G401 (cell line): ENCODE data around the gene MYBPC1. TPM values are rescaled to one million over a fixed set of nuclear protein-coding genes. Genes with fewer than 3 reads are reported as not detected.
"Not testable (repeated sequence)": the region's sequence is repeated elsewhere in the genome, so short reads cannot be mapped to it uniquely, and the experiment has no call there.

Source experiments
- DNase-seq: peaks from one replicate; pipeline ENCODE4 v3.0.0-alpha.2; 2015; ENCODE audit warnings: low spot score
- in situ Hi-C: cut with HindIII; loops from 2 replicates; pipeline ENCODE4 v1.10.0; 2016; ENCODE audit warnings: low sequenced_read_pairs, mixed read lengths
- total RNA-seq: library from RNA; depleted of rRNA; stranded (reverse); fragments of >200 nt; shearing (Covaris generic); gene quantifications from 2 replicates; pipeline ENCODE4 v1.2.3, GENCODE V29; 2014; rRNA removed

The MYBPC1 gene, protein sequence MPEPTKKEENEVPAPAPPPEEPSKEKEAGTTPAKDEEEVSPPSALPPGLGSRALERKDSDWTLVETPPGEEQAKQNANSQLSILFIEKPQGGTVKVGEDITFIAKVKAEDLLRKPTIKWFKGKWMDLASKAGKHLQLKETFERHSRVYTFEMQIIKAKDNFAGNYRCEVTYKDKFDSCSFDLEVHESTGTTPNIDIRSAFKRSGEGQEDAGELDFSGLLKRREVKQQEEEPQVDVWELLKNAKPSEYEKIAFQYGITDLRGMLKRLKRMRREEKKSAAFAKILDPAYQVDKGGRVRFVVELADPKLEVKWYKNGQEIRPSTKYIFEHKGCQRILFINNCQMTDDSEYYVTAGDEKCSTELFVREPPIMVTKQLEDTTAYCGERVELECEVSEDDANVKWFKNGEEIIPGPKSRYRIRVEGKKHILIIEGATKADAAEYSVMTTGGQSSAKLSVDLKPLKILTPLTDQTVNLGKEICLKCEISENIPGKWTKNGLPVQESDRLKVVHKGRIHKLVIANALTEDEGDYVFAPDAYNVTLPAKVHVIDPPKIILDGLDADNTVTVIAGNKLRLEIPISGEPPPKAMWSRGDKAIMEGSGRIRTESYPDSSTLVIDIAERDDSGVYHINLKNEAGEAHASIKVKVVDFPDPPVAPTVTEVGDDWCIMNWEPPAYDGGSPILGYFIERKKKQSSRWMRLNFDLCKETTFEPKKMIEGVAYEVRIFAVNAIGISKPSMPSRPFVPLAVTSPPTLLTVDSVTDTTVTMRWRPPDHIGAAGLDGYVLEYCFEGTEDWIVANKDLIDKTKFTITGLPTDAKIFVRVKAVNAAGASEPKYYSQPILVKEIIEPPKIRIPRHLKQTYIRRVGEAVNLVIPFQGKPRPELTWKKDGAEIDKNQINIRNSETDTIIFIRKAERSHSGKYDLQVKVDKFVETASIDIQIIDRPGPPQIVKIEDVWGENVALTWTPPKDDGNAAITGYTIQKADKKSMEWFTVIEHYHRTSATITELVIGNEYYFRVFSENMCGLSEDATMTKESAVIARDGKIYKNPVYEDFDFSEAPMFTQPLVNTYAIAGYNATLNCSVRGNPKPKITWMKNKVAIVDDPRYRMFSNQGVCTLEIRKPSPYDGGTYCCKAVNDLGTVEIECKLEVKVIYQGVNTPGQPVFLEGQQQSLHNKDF
- not detected in 2 replicates for total RNA-seq

DNA sequence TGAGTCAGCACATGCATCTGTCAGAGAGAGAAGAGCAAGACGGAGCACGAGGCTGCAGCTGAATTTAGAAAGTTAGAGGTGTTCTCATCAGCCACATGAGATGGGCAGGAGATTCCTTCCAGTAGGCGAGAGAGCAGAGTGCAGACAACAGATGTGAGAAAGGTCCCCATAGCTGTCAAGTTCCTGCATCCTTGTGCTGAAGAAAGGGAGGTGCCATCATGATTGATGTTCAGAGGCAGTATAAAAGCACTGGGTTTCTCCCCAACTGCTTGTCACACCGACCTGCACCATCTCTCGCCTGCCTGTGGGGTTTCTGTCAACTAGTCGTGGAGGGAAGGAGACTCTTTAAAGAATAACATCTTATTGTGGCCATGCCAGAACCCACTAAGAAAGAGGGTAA, at the start of gene MYBPC1:
TSS of gene MYBPC1 (plus strand) at position 272 of the 400 bp plus-strand sequence. CDS start at position 372, 100 bp downstream.
- no peak for DNase-seq
- in situ Hi-C loops = no loop called here

DNA sequence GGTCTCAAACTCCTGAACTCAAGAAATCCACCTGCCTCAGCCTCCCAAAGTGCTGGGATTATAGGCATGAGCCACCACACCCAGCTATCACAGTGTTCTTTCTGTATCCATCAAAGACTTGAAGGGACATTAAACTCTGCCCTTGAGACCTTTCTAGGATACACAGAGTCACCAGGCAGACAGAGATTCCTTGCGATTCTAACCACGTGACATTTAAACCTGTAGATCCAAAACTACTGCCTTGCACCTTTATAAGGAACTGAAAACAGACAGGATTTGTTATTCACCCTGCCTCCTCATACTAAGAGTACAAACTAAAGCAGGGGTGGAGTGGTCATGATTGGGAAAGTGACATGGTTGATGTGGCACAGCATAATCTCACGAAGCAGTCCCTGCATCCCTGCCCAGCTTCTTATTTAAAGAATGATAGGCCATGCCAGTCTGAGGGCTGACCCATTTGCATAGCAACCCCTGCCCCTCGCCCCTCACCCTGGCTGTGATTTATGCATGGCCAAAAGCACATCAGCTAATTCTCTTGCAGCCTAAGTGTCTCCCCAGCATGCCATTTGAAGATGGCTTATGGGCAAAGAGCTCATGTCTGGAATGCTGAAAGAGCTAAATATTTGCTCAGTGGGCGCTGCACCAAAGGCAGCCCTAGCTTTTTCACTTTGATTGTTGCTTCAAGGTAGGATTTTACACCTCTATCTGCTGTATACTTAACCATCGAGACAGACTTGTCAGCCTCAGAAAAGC, 43.2 kb upstream of the MYBPC1 start:
- in situ Hi-C loops = no loop called here
- DNase-seq = no peak

DNA sequence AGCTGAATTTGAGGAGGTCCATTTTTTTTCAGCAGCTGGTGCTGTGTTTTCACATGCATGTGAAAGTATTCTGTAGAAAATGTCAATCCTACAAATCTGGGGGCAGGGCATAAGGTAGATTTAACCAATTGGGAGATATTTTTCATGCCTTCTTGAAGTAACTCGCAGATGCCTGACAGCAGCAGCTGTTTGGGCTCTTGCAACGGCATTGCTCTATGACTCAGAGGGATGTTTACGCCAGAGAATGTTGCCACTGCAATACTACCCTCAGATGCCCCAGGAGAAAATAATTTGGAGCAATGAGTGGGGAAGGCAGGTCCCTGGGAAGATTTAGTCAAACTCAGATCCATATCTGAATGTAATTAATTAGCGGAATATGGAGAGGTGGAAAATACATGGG, 42.5 kb upstream of the MYBPC1 start:
- in situ Hi-C loops = no loop called here
- no peak for DNase-seq

DNA sequence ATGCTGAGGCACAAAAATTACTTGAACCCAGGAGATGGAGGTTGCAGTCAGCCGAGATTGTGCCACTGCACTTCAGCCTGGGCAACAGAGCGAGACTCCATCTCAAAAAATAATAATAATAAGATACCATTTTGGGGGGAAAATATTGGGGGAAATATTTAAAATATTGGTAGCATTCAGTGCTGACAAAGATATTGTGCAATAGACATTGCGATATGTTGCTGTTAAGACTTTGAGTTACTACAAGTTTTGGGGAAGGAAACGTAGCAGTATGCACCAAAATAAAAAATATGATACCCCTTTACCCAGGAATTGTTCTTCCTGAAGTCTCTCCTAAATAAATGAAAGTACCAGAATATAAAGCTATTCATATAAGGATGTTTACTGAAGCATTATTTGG, 37.7 kb upstream of the MYBPC1 start:
- DNase-seq = no peak
- in situ Hi-C loops = no loop called here

DNA sequence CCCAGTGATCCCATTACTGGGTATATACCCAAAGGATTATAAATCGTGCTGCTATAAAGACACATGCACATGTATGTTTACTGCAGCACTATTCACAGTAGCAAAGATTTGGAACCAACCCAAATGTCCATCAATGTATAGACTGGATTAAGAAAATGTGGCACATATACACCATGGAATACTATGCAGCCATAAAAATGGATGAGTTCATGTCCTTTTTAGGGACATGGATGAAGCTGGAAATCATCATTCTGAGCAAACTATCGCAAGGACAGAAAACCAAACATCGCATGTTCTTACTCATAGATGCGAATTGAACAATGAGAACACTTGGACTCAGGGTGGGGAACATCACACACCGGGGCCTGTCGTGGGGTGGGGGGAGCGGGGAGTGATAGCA, 36.0 kb upstream of the MYBPC1 start:
- DNase-seq, in situ Hi-C loops: not testable (repeated sequence)

DNA sequence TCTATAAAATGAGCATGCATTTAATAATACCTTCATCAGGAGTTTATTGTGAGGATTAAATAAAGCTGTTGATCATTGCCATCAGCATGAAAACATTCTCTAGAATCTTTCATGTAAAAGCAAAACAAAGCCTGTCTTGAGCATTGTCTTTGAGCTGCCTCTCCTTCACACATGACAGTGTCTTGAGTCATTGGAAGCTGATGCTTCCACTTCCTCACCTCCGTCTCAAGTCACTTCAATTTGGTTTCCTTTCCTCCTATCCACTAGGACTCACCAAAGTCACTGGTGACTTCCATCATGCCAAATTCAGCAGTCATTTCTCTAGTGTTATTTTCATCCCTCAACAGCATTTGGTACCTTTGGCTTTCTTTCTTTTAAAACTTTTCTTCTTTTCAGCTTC, 31.6 kb upstream of the MYBPC1 start:
- in situ Hi-C loops = no loop called here
- no peak for DNase-seq

DNA sequence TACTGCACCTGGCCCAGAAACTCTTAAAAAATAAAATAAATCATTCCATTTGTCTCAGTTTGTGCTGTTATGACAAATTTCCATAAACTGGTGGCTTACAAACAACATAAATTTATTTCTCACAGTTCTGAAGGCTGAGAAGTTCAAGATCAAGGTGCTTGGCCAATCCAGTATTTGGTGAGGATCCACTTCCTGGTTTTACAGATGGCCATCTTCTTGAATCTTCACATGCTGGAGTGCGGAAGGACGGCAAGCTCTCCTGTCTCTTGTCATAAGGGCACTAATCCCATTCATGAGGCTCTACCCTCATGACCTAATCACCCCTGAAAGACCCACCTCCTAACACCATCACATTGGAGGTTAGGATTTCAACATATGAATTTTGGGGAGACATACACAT, 29.9 kb upstream of the MYBPC1 start:
- DNase-seq = no peak
- in situ Hi-C loops = no loop called here

DNA sequence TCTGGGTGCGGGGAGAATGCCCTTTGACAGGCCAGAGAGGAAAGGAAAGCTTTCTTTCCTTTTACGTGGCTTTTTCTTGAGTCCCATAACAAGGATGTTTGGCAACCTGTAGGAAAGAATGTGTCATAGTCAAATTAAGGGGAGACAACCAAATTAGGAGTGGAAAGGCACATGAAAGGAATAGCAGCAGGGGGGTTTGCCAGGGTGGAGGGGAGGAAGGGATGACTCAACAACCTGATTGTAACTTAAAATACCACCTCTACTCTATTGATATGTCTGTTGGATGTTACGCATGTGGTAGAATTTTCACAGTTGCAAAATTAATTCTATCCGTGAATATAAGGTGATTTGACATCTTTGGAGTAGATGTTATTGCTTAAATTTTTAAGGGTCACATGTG, 28.5 kb upstream of the MYBPC1 start:
- in situ Hi-C loops = no loop called here
- DNase-seq = no peak

DNA sequence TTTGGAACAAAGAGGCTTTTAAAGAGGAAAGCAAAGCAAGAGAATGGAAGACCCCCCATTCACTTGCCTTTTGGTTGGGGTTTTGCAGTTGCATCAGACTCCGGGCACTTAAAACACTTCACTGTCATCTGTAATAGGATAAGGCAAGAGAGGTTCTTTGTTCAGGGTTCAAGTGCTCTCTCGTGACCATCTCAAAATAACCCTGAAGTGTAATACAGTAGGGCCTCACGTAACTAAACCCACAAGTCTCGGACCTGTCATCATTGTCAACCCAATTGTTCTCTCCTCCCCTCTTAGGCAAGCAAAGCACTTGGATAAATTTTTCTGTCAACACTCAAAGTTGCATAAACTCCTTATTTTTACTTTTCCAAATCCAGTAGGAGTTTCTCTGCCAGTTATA, 26.9 kb upstream of the MYBPC1 start:
- DNase-seq = no peak
- in situ Hi-C loops = no loop called here

DNA sequence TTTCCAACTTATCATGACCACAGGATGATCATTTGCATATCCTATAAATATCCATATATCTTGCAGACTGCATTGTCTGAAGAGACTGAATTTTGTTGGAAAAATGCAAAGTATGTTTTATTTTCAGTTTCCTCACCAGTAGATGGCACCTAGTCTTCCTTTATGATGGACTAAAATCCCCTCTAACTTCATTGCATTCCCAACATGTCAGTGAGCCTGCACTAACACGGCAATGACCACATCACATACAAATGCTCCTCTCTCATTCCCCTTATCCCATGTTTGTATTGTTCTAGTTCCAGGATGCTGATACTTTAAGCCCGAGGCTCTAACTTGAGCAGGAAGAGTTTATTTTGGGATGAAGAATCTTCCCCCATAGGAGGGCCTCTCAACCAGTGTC, 24.7 kb upstream of the MYBPC1 start:
- peak; percentile 19 for DNase-seq
- in situ Hi-C loops = no loop called here

DNA sequence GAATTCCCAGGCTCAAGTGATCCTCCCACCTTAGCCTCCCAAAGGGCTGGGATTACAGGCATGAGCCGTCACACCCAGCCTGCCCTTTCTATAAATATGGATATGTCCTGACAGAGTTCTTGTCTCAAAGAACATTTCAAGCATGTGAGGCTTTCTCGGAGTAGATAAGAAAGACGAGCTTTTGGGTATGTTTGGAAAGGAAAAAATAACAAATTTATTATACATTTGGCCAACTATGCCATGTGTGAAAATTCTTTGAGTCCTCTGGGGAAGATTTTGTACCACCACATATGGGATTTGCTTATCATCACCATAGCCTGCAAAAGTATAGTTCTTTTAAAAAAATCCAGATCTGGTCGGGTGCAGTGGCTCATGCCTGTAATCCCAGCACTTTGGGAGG, 23.7 kb upstream of the MYBPC1 start:
- in situ Hi-C loops = no loop called here

DNA sequence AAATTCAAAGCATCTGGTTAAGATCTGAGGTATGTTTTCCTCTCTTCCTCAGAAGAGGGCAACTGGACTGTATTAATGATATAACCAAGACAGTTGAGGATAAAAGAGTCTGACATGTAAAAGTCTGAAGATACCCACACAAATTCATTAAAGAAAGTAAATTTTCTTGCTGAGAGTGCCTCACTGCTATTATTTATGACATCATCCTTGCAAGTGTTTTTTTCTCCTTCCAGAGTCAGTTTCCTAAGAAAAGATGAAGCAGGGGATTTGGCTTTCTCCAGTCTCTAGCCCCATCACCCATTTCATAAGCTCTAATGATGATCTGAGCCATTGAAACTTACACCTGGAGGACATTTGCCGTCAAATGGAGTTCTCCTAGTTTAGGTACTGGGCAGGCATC, 21.0 kb upstream of the MYBPC1 start:
- in situ Hi-C loops = no loop called here
- no peak for DNase-seq

More for the DNA sequence above, 23.7 kb upstream of the MYBPC1 start:
- DNase-seq = no peak

DNA sequence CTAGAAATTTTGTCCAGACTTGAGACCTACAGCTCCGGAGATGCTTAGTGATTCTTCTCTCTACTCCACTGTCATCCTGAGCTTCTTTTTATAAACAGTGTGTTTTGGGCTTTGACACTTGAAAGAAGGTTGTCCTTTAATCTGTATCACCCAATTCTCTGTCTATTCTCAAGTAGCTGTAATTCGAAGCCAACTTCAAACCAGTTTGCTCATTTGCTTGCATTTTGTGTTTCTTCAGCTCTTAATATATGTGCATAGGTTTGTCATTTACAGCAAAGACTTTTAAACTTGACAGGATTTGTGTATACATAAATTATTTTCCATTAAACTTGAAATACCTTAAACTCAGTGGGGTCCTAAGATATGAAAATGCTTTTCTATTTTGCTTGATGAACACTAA, 16.4 kb upstream of the MYBPC1 start:
- no peak for DNase-seq
- in situ Hi-C loops = no loop called here

DNA sequence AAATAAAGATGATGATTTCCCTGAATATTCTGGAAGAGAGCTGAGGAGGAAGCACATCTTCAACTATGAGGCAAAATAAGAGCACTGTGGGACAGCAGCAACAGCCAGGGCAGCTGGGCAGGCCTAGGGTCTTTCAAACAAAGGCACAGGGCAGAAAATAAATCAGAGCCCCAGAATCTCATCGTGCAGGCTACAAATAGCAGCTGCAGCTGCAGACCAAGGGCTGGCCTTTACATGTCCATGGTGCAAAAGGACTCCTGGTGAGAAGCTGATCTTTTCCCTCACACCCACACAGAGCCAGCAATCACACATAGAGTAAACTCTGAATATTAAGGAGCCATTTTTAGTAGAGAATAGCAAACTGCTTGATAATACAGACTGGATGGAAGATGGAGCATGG, 13.6 kb upstream of the MYBPC1 start:
- in situ Hi-C loops = no loop called here
- no peak for DNase-seq

DNA sequence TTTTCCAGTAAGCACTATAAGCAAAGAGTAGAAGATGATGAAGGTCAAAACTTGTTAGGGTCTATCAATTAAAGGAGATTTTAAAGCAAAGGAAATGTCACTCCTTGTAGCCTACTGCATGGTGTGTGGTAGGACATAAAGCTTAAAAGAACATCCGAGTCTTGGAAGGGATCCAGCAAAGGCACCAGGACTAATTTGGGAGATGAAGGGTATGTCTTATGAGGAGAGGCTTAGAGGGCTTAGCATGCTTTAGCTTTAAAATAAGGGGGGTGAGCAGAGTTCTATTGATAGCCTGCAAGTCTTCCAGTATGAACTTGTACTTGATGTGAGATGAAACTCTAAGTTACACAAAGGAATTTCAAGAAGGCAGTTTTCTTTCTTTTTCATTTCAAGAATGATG, 11.8 kb upstream of the MYBPC1 start:
- DNase-seq = no peak
- in situ Hi-C loops = no loop called here

DNA sequence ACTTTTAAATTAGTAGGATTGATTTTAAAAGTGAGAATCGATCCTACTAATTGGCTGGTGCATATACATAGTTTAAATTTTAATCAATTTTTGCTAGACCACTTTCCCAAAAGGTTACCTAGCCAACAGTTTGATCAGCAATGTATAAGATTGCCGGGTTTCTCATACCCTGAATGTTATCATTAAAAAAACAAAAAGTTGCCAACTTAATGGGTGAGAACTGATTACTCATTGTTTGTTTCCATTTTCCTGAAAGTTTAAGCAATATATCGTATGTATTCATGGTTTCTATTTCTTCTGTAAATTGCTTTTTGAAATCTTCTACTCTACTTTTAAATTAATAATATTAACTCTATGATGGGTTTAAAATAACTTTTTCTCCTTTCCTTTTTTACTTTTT, 4.4 kb upstream of the MYBPC1 start:
- in situ Hi-C loops = no loop called here
- DNase-seq = no peak

DNA sequence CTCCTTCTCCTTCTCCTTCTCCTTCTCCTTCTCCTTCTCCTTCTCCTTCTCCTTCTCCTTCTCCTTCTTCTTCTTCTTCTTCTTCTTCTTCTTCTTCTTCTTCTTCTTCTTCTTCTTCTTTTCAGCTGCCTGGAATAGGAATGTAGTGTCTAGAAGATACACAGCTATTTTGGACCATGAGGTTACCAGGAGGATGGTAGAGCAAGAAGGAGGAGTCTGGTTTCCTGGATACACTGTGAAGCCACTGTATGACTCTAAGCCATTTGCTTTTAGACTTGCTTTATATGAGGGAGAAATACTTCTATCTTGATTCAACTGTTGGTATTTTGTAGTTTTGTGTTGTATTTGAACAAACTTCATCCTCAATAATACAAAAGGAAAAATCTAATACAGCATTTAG, 3.0 kb upstream of the MYBPC1 start:
- no peak for DNase-seq
- in situ Hi-C loops = no loop called here

DNA sequence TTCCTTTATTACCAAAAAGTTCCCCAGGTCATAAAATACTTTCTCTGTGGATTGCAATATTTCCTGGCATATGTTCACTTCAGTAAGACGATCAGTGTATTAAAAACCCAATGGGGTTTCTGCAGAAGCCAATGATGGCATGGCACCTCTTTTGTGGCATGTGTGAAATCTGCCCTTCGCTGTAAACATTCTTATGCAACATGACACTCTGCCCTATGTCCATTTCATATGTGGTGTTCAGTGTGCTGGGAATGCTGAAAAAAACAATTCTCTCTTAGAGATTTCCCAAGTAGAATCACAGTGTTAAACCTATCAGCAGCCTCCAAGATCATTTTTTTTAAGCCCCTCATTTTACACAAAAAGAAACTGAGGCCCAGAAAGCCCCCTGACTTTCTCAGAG, 2.3 kb upstream of the MYBPC1 start:
- in situ Hi-C loops = no loop called here
- no peak for DNase-seq

DNA sequence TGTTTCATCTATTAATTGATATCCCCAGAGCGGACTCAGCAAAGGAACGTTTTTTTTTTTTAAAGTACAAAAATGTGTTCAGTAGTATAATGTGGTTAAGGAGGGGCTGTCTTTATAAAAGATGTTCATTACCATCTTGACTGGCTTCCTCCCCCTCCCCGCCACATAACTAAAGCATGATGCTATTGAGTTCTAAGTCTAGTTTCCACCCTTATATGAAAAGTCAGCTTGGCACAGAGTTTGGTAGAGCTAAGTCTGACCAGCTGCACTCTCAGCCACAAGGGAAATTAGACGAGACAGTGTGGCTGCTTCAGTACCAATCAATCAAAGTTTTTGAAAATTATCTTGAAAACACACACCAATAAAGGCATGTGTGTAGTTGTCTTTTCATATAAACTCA, 1.9 kb upstream of the MYBPC1 start:
- DNase-seq = no peak
- in situ Hi-C loops = no loop called here
